Lower leg skin (tissue), 3 donors: ENCODE results near the gene EPC1.

ENCODE experiments used
- POLR2A ChIP-seq, 2 donors: fragments of 450-650 bp; IDR thresholded peaks; one replicate each; pipeline ENCODE4 v1.6.1; 2016 to 2017; ENCODE audit warnings: antibody characterized with exemption in 2 of 2, mild to moderate bottlenecking in 1 of 2, moderate library complexity in 1 of 2
- TF ChIP-seq, protein P1 (sequence below), 3 donors: fragments of 450-650 bp; IDR thresholded peaks; one replicate each; pipeline ENCODE4 v1.5.1; 2016; ENCODE audit warnings: antibody characterized with exemption in 3 of 3, mild to moderate bottlenecking in 3 of 3, moderate library complexity in 2 of 3

DNA sequence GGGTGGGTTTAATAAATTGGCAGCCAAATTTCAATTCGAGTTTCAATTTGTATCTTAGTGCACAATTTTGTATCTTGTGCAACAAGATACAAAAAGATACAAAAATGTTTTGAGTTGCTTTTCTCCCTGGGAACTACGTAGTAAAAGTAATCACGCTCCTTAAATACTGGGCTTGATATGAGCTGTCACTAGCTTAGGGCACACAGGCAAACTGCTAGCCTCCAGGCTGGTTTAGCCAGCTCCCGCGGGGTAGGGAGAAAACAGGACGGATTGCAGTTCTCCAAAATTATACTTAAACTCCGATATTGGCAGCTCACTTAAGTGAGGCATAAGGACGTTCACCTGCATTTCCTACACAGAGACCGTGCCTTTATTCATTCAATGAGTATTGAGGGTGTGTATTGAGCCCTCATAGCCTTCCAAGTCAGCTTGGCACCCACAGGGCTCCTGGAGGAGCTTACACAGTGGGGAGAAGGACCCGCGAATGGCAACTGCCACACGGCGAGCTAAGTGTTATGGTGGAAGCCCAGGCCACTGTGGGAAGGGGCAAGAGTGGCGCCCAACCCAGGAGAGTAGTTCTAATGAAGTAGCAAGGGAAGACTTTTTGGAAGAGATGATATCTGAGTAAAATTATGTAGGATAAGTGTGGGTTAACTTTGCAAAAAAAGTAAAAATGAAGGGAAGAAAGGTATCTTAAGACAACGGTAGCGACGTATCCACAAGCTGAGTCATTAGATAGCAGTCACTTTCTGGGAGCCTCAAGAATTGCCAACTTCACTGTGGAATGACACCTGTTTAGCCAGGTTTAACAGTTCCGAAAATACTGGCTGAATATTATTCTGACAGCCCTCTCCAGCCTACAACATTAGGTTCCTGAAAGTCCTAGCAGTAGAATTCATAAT is 1.6 kb upstream of the EPC1 start:
- TF ChIP-seq, protein P1, sequence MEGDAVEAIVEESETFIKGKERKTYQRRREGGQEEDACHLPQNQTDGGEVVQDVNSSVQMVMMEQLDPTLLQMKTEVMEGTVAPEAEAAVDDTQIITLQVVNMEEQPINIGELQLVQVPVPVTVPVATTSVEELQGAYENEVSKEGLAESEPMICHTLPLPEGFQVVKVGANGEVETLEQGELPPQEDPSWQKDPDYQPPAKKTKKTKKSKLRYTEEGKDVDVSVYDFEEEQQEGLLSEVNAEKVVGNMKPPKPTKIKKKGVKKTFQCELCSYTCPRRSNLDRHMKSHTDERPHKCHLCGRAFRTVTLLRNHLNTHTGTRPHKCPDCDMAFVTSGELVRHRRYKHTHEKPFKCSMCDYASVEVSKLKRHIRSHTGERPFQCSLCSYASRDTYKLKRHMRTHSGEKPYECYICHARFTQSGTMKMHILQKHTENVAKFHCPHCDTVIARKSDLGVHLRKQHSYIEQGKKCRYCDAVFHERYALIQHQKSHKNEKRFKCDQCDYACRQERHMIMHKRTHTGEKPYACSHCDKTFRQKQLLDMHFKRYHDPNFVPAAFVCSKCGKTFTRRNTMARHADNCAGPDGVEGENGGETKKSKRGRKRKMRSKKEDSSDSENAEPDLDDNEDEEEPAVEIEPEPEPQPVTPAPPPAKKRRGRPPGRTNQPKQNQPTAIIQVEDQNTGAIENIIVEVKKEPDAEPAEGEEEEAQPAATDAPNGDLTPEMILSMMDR (IDR thresholded peaks at IDR 0.05), result no peak
- TF ChIP-seq POLR2A (IDR thresholded peaks at IDR 0.05), result no peak
